ENCODE results near the gene PADI2.

DNA sequence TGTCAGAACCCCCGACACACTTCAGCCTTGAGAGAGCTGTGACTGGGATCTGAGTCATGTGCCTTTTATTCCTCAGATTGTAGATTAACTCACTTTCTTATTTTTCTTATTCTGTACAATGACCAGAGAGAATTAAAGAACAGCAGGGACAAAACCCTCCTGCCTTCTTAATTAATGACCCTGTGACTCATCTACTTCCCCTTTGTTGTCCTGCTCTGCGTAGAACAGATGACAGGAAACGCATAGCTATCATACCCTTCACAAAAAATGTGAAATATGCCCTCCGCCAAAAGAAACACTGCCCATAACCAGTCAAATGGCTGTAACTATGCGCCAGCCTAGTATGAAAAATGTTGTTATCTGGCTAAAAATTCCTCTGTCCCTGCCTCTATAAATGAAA is 9.1 kb upstream of the PADI2 start:
- TF ChIP-seq POLR2A (IDR thresholded peaks at IDR 0.05), result no peak
- TF ChIP-seq, protein P1, sequence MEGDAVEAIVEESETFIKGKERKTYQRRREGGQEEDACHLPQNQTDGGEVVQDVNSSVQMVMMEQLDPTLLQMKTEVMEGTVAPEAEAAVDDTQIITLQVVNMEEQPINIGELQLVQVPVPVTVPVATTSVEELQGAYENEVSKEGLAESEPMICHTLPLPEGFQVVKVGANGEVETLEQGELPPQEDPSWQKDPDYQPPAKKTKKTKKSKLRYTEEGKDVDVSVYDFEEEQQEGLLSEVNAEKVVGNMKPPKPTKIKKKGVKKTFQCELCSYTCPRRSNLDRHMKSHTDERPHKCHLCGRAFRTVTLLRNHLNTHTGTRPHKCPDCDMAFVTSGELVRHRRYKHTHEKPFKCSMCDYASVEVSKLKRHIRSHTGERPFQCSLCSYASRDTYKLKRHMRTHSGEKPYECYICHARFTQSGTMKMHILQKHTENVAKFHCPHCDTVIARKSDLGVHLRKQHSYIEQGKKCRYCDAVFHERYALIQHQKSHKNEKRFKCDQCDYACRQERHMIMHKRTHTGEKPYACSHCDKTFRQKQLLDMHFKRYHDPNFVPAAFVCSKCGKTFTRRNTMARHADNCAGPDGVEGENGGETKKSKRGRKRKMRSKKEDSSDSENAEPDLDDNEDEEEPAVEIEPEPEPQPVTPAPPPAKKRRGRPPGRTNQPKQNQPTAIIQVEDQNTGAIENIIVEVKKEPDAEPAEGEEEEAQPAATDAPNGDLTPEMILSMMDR (IDR thresholded peaks at IDR 0.05), result no peak
